Erythroblast (primary cell): ENCODE results near the gene DENND5B.
"Not testable (repeated sequence)": the region's sequence is repeated elsewhere in the genome, so short reads cannot be mapped to it uniquely, and the experiment has no call there.

Experiments used
- GATA1 ChIP-seq: IDR thresholded peaks from 2 replicates; pipeline ENCODE4 v1.6.1; 2011; ENCODE audit warnings: low read depth, mild to moderate bottlenecking, control low read depth, low read length, moderate library complexity
- POLR2A ChIP-seq: IDR thresholded peaks from 2 replicates; pipeline ENCODE4 v1.6.1; 2011; ENCODE audit warnings: mild to moderate bottlenecking, low read length

- not testable (repeated sequence) for TF ChIP-seq POLR2A, GATA1
Measured at GRCh38 chr12:31403099-31403607, 187.8 kb downstream of the DENND5B start.
